NCI-H2029 treated with DMSO at 0.1 percent for 48 hours (cell line): ENCODE measurements around the gene MTA3.
"Not testable (repeated sequence)": the region's sequence is repeated elsewhere in the genome, so short reads cannot be mapped to it uniquely, and the experiment has no call there.

ENCODE experiments used
- DNase-seq: peaks from one replicate; lab custom pipeline; 2025; lab: John Stamatoyannopoulos, UW

MTA3 gene

DNA sequence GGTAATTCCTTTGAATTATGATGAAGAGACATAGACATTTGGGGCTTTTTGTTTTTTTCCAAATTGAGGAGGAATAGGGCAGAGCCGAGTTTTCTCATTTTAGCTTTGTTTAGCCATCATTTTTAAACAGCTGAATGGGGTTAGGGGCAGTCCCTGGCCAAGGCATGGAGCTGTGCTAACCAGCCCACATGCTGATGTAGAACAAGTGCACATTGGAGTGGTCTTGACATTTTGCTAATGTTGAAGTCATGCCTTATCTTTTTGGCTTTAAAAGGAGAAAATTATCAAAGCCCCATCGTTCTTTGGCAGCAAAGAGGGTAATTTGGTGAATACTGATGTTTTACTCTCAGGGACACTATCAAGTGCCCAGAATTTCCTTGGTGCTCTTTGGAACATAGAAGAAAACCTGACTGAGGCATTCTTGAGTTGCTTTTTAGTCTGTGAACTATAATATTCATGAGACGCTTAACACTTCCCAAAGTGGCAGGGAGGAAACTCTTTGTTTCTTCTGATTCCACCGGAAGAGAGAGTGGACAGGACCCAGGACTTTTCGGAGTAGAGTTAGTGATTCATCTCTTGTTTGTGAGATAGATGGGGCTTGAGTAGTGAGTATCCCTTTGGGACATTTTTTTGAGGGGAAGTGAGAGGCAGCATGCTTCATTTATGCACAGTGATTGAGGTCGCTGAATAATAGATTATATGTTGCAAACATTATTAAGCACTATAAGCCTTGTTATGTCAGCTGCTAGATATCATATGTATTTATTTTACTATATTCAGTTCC lies 45.0 kb downstream of the MTA3 start:
- DNase-seq = no peak

DNA sequence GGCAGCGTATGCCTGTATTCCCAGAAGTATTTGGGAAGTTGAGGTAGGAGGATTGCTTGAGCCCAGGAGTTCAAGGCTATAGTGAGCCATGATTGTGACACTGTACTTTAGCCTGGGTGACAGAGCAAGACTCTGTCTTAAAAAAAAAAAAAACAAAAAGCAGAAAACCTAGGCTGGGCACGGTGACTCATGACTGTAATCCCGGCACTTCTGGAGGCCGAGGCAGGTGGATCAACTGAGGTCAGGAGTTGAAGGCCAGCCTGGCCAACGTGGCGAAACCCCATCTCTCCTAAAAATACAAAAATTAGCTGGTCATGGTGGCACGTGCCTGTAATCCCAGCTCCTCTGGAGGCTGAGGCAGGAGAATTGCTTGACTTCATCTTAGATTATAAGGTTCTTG lies 46.4 kb downstream of the MTA3 start:
- no peak for DNase-seq

DNA sequence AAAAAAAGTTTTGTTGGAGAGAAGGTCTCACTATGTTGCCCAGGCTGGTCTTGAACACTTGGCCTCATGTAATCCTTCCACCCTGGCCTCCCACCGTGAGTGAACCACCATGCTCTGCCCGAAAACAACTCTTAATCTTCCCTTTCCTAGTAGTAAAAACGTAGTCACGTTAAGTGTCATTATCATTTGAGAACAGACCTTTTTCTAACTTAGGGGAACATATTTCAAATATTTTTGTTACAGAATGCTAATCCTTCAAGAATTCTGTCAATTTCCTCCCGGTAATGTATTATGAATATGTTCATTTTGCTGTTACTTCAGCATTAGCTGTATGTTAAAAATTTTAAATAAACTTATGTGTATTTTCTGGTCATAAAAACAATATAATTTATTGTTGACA lies 49.7 kb downstream of the MTA3 start:
- no peak for DNase-seq

DNA sequence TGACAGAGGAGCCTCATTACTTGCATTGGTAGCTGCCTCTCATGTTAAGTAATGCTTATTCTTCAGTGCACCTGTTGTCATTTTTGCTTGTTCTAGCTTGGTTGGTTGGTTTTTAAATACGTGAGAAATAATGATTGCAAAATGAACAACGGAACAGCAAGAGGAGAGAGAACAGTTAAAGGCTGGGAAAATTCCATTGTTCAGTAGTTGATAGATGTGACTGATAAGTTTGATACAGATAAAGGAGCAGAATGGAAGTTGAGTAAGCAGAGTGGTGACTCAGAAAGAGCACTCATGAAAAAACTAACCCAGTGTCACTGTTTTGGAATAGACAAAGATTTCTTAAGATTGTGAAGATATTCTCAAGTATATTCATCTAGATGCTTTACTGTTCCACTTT lies 50.5 kb downstream of the MTA3 start:
- DNase-seq = no peak

DNA sequence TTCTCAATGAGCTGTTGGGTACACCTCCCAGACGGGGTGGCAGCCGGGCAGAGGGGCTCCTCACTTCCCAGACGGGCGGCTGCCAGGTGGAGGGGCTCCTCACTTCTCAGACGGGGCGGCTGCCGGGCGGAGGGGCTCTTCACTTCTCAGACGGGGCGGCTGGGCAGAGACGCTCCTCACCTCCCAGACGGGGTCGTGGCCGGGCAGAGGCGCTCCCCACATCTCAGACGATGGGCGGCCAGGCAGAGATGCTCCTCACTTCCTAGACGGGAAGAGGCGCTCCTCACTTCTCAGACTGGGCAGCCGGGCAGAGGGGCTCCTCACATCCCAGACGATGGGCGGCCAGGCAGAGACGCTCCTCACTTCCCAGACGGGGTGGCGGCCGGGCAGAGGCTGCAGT lies 53.2 kb downstream of the MTA3 start:
- not testable (repeated sequence) for DNase-seq

DNA sequence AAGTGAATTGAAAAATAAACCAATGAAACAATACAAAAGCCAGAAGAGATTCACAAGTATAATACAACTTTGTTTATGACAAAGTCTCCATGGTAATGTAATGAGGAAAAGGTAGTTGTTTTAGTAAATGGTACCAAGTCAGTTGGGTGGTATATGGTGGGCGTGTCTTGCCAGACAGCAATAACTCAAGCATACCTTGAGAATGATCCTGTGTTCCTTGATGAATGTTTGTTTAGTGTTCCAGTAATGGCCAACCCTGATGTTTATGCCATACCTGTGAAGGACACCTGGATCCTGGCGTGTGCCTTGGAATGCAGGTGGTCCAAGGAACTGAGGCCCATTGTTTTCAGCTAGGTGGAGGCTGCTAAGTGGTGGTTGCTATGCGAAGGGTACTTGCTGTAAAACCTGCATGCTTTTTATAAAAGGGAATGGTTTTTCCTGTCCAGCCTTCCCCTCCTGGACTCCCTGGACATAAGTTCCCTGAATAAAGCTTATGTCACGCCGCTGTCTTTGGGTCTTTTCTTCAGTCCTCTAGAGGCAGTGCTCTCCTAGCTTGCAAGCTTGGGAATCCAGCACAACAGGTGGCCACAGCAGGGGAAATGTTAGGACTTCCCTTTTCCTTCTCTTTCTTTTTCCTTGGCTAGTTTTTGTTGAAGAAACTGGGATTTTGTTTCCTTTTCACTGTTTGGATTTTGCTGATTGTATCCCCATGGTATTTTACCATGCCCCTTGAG lies 54.7 kb downstream of the MTA3 start:
- DNase-seq = no peak

DNA sequence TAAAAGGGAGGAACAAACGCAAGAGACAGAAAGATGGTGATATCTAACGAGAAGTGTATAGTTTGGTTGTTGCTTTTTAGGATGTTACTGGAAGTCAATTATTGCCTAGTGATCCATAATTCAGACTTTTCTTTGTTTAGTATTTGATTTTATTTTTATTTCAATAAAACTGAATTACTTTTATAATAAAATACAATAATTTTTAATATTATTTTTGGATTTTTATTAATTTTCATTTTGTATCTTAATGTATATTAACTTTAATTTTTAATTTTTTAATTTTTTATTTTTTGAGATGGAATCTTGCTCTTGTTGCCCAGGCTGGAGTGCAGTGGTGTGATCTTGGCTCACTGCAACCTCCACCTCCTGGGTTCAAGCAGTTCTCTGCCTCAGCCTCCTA lies 55.6 kb downstream of the MTA3 start:
- no peak for DNase-seq

DNA sequence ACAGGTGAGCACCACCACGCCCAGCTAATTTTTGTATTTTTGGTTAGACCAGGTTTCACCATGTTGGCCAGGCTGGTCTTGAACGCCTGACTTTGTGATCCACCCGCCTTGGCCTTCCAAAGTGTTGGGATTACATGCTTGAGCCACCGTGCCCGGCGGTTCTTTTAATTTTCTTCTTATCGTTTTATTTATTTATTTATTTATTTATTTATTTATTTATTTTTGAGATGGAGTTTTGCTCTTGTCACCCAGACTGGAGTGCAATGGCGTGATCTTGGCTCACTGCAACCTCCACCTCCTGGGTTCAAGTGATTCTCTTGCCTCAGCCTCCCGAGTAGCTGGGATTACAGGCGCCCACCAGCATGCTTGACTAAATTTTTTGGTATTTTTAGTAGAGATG lies 59.6 kb downstream of the MTA3 start:
- not testable (repeated sequence) for DNase-seq

DNA sequence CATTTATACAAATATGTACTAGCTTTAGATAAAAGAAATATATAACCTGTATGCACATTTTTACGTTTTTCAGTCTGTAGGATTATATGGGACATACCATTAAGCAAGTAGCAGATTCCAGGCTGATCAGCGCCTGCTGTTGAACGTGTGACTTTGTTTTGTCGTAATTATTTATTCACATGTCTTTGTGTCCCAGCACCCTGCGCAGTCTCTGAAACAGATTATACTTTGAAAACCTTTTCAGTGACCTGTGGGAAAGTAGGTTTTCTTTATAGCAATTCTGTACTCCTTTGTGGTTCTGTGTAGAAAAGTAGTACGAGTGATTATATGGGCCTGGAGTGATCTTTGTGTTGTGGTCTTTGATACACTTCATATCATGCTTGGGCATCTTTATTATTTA lies 68.5 kb downstream of the MTA3 start:
- DNase-seq = no peak

DNA sequence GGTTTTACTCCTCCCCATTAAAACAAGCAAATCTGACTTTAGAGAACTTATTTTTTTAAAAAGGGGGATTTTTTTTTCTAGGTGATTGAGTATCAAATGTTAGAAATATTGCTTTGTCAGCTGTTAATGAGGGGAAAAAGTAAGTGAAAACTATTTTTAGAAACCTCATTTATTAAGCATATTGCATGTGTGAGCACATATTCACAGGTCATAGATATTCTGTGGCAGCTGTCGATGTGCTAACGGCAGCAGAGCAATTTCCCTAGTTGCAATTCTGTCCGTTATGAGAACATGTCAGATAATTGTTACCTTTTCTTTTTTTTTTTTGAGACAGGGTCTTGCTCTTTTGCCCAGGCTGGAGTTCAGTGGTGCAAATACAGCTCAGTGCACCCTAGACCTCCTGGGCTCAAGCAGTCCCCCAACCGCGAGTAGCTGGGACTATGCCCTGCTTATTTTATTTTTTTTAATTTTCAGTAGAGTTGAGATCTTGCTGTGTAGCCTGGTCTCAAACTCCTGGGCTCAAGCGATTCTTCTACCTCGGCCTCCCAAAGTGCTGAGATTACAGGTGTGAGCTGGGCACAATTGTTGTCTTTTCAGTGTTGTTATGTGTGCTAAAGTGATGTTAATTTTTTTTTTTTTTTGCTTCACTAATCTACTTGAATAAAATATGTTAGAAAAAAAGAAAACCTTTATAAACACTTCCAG lies 69.8 kb downstream of the MTA3 start:
- no peak for DNase-seq

DNA sequence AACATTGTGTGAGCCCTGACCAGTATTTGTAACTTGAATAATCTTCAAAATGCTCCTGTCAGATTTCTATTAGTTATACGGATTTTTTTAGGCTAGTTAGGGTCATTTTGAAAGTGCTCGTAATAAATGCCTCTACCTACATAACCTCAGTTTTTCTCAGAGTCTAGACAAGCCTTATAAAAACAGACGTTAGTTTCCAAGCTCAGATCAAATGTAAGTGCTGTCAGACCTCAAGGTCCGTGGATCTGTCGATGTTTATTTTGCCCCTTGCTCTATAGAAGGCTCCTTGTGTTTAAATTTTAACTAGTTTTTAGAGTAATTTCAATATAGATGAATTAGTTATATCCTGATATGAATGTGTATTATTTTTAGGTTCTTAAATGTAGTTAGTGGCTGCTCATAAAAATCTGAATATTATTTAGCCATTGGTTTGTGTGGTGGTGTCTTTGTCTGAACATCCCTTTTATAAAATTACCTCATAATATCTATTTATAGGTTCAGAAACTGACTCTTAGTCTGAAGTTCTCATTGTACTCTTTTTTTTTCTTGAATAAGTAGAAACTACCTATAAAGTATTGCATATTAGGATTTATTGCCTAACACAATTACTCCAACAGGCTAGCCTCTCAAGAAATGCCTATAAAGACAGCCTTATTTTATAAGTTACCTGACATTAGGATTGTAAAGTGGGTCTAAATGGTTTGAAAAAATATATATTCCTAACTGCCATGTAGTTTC lies 71.1 kb downstream of the MTA3 start:
- no peak for DNase-seq

DNA sequence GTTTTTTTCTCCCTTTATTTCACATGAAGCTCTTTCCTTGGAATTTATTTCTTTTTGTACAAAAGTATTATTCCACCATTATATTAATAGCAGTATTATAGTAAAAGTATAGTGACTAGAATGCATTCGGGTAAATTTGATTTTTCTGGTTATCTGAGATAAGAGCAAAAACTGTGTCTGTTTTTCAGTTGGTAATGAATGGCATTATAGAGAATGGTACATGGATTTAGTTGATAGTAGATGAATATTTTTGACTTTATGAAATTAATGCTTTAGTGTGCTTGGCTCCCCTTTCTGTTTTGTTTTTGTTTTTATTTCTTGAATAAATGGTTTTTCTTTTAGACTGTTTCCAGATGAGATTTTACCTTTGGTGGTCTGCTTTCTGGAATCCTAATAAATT lies 71.8 kb downstream of the MTA3 start:
- no peak for DNase-seq

DNA sequence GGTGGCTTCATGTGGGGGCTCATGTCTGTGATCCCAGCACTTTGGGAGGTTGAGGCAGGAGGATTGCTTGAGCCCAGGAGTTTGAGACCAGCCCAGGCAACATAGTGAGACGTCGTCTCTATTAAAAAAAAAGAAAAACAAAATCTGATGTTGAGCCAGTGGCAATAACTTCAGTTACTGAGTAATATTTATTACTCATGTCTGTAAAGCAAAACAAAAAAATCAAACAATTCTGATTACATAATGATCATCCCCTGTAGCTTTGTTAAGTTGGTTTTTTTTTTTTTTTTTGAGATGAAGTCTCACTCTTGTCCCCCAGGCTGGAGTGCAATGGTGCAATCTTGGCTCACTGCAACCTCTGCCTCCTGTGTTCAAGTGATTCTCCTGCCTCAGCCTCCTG lies 73.9 kb downstream of the MTA3 start:
- DNase-seq = not testable (repeated sequence)

DNA sequence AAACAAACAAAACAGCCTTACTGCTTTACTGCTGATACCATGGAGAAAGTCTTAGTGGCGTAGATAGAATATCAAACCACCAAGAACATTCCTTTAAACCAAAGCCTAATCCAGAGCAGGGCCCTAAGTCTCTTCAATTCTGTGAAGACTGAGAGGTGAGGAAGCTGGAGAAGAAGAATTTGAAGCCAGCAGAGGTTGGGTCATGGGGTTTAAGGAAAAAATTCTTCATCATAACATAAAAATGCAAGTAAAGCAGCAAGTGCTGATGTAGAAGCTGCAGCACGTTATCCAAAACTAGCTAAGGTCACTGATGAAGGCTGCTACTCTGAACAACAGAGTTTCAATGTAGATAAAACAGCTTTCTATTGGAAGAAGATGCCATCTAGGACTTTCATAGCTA lies 77.1 kb downstream of the MTA3 start:
- DNase-seq = no peak

DNA sequence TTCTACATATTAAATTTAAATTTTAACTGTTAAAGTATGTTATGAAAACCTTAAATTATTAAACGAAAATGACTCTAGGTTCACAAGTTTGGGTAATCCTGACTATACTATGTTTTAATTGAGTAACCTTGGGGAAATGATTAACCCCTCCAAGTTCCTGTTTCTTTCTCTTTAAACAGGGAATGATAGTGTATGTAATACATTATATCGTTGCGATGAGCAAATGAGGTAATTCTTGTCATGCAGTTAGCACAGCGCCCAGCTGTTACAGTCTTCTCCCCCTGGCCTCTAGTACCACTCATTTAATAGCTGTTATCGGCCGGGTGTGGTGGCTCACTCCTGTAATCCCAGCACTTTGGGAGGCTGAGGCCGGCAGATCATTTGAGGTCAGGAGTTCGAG lies 80.4 kb downstream of the MTA3 start:
- DNase-seq = no peak

DNA sequence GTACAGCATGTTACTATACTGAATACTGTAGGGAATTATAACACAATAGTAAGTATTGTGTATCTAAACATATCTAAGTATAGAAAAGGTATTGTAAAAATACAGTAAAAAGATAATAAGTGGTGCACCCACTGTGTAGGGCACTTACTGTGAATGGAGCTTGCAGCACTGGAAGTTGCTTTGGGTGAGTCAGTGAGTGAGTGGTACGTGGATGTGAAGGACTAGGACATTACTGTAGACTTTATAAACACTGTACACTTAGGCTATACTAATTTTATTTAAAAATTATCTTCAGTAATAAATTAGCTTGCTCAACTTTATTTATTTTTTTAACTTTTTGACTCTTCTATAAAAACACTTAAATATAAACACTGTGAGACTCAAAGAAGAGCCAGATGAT lies 82.6 kb downstream of the MTA3 start:
- DNase-seq = no peak

DNA sequence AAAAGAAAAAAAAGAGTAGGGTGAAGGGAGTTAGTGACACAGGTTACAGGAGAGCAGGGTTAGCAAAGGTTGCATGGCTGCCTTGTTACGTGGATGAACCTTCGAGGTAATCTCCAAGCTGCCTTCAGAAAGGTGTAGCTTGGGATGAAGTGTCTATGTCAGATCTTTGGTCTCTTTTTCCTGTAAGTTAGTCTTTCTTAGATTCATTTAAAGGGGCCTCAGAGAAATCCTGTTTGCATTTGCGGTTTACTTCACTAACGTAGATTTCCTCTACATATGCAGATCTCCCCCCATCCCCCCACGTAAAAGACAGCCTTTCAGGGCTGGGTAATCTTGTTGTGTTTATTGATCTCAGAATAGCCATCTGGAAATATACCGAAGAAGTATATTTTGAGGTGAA lies 83.7 kb downstream of the MTA3 start:
- no peak for DNase-seq

DNA sequence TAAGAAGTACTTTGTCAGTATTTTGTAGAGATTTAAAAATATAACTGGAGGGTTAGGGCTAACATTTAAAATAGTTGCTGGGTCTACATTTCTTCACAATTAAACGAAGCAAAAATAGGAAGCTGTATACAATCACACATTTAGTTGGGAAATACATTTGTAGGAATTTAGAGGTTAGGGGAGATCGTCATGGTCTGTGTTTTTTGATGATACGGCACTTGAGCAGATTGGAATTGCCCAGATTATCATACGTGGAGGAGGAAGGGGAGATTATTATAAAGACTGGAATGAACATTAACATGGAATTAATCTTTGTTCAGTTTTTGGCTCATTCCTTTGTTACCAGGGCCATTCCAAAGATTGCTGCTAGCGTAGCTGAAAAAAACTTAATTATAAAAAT lies 84.6 kb downstream of the MTA3 start:
- DNase-seq = no peak

DNA sequence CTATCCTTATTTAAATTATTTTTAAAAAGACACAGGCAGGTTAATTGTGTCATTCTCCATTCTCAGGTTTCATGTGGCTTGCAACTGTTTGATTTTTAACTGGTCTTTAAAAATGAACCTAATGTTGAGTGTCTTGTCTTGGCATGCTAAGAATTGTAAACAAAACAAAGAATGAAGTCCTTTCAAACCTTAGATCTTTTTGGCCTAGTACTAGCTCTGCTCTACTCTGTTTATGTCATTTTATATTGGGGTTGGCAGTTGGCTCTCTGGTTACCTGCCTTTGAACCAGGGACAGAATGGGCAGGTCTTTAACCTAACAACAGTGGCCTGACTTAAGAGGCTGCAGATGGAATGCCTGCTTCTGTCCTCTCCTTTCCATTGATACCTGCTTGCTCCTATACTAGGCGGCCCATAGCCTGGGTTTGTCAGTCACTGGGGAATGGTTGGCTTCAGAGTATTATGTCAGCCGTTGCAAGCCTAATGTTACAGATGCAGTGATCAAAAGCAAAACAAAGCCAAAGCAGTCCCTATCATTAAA lies 85.5 kb downstream of the MTA3 start:
- peak; percentile 28 for DNase-seq

DNA sequence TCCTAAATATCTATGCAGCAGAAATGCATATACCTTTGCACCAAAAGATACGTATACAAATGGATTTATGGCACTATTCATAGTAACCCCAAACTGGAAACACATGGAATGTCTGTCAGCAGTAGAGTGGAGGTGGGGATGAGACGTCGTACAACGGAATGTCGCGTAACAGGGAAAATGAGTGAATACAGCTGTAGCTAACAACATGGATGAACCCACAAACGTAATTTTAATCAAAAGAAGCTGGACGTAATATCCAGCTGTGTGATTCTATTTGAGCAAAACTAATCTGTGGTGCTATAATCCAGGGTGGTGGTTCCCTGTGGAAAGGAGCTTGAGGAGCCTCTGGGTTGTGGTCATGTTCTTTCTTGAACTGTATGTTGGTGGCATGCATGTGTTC lies 89.9 kb downstream of the MTA3 start:
- no peak for DNase-seq

DNA sequence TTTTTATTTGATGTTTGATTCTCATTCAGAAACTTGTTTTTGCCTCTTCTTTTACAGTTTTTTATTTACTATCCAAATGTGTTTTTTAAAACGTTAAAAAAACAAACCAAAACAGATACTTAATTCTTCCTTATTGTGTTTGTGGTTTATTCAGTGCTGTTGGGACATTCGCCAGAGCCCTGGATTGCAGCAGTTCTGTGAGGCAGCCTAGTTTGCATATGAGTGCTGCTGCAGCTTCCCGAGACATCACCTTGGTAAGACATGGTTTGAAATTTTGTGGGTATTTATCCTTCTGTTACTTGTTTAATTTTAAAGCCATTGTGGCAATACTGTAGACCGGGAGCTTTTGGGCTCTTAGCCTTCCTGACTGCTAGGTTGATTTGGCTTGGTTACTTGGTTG lies 91.2 kb downstream of the MTA3 start:
- no peak for DNase-seq

DNA sequence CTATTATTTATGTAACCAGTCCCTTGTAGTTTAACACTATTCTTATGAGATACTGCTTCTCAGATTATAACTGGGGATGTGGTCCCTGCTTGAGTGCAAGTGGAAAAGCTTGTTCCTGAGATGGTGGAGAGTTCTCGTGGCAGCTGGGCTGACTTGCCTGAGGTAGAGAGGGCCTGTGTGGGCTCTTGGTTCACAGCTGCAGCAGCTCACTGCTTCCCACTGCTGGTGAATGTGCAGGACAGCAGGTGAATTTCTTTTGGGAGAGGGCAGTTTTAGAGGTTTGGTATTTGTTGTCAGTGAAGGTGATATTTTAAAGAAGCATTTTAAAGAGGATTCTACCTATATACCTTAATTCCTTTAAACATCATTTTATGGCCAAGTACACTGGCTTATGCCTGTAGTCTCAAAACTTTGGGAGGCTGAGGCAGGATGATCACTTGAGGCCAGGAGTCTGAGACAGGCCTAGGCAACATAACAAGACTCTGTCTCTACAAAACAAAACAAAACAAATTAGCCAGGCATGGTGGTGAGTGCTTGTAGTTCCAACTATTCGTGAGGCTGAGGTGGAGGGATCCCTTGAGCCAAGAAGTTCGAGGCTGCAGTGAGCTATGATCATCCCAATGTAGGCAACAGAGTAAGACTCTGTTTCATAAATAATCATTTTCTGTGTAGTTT lies 94.8 kb downstream of the MTA3 start:
- DNase-seq = peak; percentile 71
